H1 (cell line): ENCODE measurements around the gene SIGLEC7. TPM values are rescaled to one million over a fixed set of nuclear protein-coding genes. Genes with fewer than 3 reads are reported as not detected.

Experiments used
- CREB1 ChIP-seq: IDR thresholded peaks from 2 replicates; pipeline ENCODE4 v1.6.1; 2012; ENCODE audit warnings: inconsistent platforms
- KDM5A ChIP-seq: fragments of 200-600 bp; IDR thresholded peaks from 2 replicates; pipeline ENCODE4 v1.7.1; 2012; ENCODE audit warnings: mild to moderate bottlenecking, low read length, inconsistent platforms, mixed read lengths
- RBBP5 ChIP-seq: IDR thresholded peaks from 2 replicates; pipeline ENCODE4 v1.7.1; 2012; ENCODE audit warnings: low read depth, mild to moderate bottlenecking, inconsistent platforms, low read length, moderate library complexity, borderline replicate concordance
- ZNF274 ChIP-seq: IDR thresholded peaks from 2 replicates; pipeline ENCODE4 v1.7.0; 2012; ENCODE audit warnings: low read length, borderline replicate concordance; ENCODE audit errors: extremely low read depth
- polyA plus RNA-seq, 7 experiments: library from polyadenylated mRNA; depleted of rRNA in 3 of 7; stranded (reverse) in 5 of 7; unstranded in 2 of 7; fragments of >200 nt in 5 of 7; fragments of 200-250 nt in 2 of 7; gene quantifications; 1 replicate in 5 of 7; 2 replicates in 1 of 7; 4 replicates in 1 of 7; pipeline versions ENCODE4 v1.2.1 to v1.2.3, GENCODE V29; 2011 to 2013; ENCODE audit warnings: missing spikeins in 2 of 7, mixed read lengths in 2 of 7
- total RNA-seq: library from RNA; stranded (reverse); fragmentation: NEBNext Ultra II Directional; extraction: Animal tissue kit (Norgen Biotek cat#: 25700); gene quantifications from 2 replicates; pipeline ENCODE4 v1.2.1, GENCODE V29; 2021

The SIGLEC7 gene
- total and polyA plus RNA-seq, 2 of the 8 experiments (the other 6 are each of a cell fraction or from before 2014, with no cell fraction given), result not detected

DNA sequence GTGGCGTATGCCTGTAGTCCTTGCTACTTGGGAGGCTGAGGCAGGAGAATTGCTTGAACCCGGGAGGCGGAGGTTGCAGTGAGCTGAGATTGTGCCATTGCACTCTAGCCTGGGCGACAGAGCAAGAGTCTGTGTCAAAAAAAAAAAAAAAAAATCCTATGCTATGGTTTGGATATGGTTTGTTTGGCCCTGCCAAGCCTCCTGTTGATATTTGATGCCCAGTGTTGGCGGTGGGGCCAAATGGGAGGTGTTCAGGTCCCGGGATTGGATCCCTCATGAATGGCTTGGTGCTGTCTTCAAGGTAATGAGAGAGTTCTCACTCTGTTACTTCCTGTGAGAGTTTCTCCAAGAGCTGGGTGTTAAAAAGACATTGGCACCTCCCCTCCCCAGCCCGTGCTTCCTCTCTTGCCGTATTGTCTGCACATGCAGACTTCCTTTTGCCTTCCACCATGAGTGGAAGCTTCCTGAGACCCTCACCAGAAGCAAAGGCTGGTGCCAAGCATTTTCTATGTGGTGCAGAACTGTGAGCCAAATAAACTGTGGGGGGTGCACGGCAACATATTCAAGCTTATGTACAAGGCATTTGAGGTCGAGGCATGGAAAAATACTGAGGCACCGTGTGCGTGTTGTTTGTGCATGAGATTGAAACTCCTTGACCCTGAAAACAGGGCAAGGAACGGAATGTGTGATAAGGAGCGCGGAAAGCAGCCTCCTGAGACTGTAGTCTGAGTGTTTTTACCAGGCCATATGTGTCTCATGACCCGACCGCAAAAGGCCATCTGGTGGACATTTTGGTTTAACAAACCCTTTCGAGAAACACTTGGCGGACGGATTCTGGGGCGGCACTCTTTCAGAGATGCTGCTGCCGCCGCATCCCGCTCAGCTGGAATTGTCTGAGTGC, 10.1 kb upstream of the SIGLEC7 start (continued):
- TF ChIP-seq ZNF274, result no peak
- no peak for TF ChIP-seq RBBP5
- no peak for TF ChIP-seq KDM5A
- no peak for TF ChIP-seq CREB1
- TF ChIP-seq, all 59 proteins: peak for 0
